Keratinocyte (primary cell): ENCODE data around the gene IFNL1.

ENCODE experiments used
- EZH2 ChIP-seq: IDR thresholded peaks from one replicate; pipeline ENCODE4 v1.6.1; 2012; ENCODE audit warnings: inconsistent platforms, mild to moderate bottlenecking, low read length, moderate library complexity
- TF ChIP-seq, protein P1 (sequence below), 3 experiments: IDR thresholded peaks in 1 of 3; conservative IDR thresholded peaks in 1 of 3; optimal IDR thresholded peaks in 1 of 3; 2 replicates in 2 of 3; 3 replicates in 1 of 3; pipeline versions ENCODE3 to v1.5.1; 2011; ENCODE audit warnings: low read length in 3 of 3, mild to moderate bottlenecking in 3 of 3, moderate library complexity in 2 of 3, control low read depth in 1 of 3, inconsistent platforms in 1 of 3; ENCODE audit not compliant: insufficient read depth in 2 of 3; ENCODE audit errors: extremely low read depth in 1 of 3

GRCh38 chr19:39333507-39333906 is 37.3 kb downstream of the IFNL1 start:
- TF ChIP-seq, protein P1, sequence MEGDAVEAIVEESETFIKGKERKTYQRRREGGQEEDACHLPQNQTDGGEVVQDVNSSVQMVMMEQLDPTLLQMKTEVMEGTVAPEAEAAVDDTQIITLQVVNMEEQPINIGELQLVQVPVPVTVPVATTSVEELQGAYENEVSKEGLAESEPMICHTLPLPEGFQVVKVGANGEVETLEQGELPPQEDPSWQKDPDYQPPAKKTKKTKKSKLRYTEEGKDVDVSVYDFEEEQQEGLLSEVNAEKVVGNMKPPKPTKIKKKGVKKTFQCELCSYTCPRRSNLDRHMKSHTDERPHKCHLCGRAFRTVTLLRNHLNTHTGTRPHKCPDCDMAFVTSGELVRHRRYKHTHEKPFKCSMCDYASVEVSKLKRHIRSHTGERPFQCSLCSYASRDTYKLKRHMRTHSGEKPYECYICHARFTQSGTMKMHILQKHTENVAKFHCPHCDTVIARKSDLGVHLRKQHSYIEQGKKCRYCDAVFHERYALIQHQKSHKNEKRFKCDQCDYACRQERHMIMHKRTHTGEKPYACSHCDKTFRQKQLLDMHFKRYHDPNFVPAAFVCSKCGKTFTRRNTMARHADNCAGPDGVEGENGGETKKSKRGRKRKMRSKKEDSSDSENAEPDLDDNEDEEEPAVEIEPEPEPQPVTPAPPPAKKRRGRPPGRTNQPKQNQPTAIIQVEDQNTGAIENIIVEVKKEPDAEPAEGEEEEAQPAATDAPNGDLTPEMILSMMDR (optimal IDR thresholded peaks at IDR 0.05 in 1 of 3, IDR thresholded peaks at IDR 0.05 in 1 of 3, conservative IDR thresholded peaks at IDR 0.05 in 1 of 3; ENCODE audit: extremely low read depth in 1 of 3, insufficient read depth in 2 of 3, low read length in 3 of 3), result no peak
- TF ChIP-seq EZH2, result no peak
